NCI-H2107 treated with DMSO at 0.1 percent for 48 hours (cell line): ENCODE measurements around the gene CLEC18A.
"Not testable (repeated sequence)": the region's sequence is repeated elsewhere in the genome, so short reads cannot be mapped to it uniquely, and the experiment has no call there.

ENCODE experiments used
- DNase-seq: peaks from one replicate; lab custom pipeline; 2025; ENCODE audit not compliant: unreplicated experiment; lab: John Stamatoyannopoulos, UW

The CLEC18A gene

GRCh38 chr16:69951672-69952031 is 518 bp downstream of the CLEC18A start:
- not testable (repeated sequence) for DNase-seq

DNA sequence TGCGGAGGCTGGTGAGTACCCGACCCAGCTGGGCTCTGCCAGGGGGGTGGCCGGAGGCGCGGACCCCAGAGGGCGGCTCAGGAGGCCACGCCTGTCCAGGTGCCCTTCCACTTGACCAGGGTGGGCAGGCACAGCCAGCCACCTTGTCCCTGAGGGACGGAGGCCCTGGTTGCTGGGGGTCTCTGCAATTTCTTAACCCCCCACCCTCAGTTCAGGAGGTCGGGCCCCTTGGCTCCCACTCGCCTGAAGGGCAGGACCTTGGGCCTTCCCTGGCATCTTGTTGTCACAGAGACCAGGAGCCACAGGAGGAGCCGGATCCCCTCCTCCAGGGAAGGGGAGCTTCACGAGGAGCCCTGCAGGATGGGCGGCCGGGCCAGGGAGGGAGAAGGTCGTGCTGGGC is 982 bp downstream of the CLEC18A start:
- not testable (repeated sequence) for DNase-seq

DNA sequence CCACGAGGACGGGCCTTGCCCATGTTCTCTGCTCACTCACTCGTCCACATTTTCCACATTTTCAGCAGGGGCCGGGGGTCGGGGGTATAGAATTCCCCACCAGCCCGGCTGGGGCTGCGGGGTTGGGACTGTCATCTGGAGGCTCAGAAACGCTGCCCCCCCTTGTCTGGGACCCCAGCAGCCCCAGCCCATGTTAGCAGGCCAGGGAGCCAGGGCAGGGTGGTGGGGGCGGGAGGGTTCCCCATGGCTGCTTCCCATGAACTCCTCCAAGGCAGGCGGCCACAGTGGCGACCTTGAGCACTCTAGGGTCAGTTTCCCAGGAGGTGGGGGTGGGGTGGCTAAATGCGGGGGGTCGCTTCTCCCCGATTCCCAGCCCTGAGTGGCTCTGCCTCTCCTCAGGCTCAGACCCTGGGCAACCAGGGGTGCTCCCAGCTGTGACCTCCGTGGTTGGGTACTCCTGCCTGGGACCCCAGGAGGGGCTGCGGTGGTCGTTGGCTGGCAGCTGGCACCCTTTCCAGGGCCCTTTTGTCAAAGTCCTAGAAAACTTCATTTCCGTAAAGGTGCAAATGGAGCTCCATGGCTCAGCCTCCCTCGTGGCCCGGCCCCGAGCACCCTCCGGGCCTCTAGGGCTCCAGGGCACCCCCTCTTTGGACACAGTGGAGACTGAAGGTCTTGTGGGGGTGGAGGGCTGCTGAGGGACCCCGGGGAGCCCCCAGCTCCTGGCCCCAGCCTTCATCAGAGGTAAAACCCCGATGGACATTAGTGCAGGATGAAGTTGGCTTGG is 1.6 kb downstream of the CLEC18A start:
- not testable (repeated sequence) for DNase-seq

- DNase-seq, result not testable (repeated sequence)
These were observed 3.1 kb downstream of the CLEC18A start for GRCh38 chr16:69954241-69954640.

GRCh38 chr16:69963312-69963711 is 12.2 kb downstream of the CLEC18A start:
- DNase-seq, result not testable (repeated sequence)

DNA sequence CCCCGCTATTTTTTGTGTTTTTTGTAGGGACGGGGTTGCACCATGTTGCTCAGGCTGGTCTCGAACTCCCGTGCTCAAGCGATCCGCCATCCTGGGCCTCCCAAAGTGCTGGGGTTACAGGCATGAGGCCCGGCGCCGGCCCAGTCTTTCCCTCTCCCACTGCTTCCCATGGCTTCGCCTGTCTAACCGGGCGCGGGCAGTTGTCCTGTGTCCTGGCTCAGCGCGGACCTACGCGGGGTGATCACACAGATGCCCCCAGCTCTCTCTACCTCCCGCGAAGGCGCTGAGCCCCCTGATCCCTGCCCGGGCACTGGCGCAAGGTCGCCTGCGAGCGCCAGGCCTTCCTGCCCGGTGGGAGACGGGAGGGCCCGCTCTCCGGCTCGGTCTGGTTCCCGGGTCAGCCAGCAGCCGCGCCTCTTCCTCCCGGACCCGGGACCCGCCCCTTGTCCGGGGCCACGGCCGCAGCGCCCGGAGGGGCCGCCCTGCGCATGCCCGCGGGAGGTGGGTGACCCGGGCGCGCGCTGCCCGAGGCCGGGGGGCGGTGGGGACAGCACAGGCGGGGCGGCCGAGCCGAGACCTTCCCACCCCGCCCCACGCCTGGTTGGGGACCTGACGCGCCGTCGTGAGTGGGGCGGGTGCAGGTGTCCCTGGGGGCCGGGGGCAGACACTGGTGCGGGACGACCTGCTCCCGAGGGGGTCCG is 14.0 kb downstream of the CLEC18A start:
- DNase-seq, result not testable (repeated sequence)

- DNase-seq, result not testable (repeated sequence)
These were observed 14.5 kb downstream of the CLEC18A start for GRCh38 chr16:69965661-69966054.

GRCh38 chr16:69967688-69968087 is 16.6 kb downstream of the CLEC18A start:
- DNase-seq, result not testable (repeated sequence)

- not testable (repeated sequence) for DNase-seq
These were observed 17.0 kb downstream of the CLEC18A start for GRCh38 chr16:69968125-69968524.

GRCh38 chr16:69969657-69970056 is 18.5 kb downstream of the CLEC18A start:
- not testable (repeated sequence) for DNase-seq

DNA sequence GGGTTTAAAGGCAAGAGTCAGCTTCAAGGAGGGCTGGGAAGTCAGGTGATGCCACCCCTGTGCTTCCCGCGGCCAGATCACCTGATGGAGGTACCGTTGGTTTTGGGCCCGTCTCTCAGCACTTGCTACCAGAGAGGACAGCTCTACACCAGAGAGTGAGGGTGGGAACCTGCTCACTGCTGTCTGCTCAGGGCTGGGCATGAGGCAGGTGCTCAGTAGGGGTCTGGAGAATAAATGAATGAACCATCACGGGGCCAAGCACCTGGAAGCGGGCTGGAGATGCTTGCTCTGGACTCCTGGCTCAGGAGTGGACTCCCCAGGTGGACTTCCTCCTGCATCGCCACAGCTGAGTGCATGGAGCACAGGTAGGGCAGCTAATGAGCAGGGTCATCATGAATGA is 21.0 kb downstream of the CLEC18A start:
- not testable (repeated sequence) for DNase-seq

GRCh38 chr16:69972935-69973334 is 21.8 kb downstream of the CLEC18A start:
- not testable (repeated sequence) for DNase-seq

DNA sequence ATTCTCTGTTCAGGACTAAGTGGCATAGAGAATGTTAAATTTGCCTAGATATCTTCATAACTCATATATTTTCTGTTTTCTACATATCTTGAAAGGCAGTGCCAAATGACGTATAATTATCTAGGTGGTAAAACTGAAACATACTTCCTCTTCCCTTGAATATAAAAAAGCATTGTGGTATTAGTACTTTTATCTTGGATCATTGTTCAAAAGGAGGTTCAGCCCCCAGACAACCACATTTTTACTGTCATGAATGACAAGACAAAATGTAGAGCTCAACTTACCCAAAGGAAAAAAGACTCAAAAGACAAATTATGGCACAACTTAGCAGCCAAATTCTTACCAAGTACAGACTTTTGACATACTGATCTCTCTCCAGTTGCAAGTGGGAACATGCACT is 34.1 kb downstream of the CLEC18A start:
- DNase-seq, result not testable (repeated sequence)

DNA sequence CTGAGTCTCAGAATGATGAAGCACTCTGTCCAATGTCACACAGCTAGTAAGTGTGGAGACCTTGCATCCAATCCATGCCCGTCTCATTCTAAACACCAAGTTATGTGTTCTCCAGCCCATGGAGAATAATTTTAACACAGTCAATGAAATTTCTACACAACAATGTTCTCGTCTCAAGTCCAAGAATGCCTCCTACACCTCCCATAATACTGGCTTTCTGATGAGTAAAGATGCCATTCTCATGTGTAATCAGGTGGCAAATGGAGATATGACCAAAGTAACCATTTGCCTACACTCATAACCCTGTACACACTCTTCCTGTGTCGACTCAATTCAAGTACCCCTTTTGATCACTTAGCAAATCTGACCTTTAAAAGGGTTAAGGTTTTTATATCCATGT is 46.8 kb downstream of the CLEC18A start:
- DNase-seq, result not testable (repeated sequence)

GRCh38 chr16:69999801-70000200 is 48.7 kb downstream of the CLEC18A start:
- not testable (repeated sequence) for DNase-seq

- not testable (repeated sequence) for DNase-seq
These were observed 52.4 kb downstream of the CLEC18A start for GRCh38 chr16:70003511-70003910.

GRCh38 chr16:70008604-70009003 is 57.5 kb downstream of the CLEC18A start:
- not testable (repeated sequence) for DNase-seq

- not testable (repeated sequence) for DNase-seq
These were observed 59.5 kb downstream of the CLEC18A start for GRCh38 chr16:70010615-70011014.

DNA sequence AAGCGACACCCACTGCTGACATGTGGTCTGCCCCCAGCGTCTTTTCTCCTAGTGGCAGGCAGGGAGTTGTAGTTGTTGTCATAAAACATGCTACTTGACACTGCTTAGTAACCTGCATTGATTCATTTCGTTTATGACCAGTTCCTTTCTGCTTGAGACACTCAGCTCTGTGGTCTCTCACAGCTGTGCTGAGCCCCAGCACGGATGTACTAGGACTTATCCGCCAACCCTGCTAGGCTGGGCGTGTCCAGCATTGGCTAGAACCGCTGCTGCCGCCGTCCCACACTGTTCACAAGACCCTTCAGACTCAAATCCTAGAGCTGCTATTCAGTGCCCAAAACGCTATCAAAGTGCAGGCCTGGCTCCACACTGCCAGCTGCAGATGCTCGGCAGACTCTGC is 60.0 kb downstream of the CLEC18A start:
- DNase-seq, result not testable (repeated sequence)

DNA sequence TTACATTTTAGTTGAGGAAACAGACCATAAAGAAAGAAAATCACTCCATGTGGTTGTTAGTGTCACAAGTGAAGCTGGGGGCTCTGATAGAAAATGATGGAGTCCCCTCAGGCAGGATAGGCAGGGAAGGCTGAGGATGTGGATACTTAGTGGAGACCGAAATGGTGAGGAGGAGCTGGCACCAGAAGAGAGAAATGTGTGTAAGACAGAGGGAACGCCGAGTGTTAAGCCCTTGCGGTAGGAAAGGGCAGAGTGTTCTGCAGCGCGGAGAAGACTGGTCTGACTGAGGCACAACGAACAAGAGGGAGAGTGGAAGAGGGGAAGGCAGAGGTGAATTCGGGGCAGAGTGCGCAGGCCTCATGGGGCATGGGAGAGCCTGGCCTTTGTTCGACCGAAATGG is 61.2 kb downstream of the CLEC18A start:
- DNase-seq, result not testable (repeated sequence)

GRCh38 chr16:70012951-70013350 is 61.8 kb downstream of the CLEC18A start:
- not testable (repeated sequence) for DNase-seq
